ENCODE measurements around the gene NANOS3. TPM values are rescaled to one million over a fixed set of nuclear protein-coding genes. Genes with fewer than 3 reads are reported as not detected.

Gene NANOS3
- total and polyA plus RNA-seq, 10 of the 15 experiments (the other 5 are each of a cell fraction or from before 2014, with no cell fraction given) = 0.31 to 1.7 (median 0.81) TPM

GRCh38 chr19:13872339-13872694 is 4.6 kb upstream of the NANOS3 start:
- H3K27me3 ChIP-seq (replicated peaks in 1 of 2; ENCODE audit: control insufficient read depth in 2 of 2, insufficient read depth in 2 of 2, low read length in 1 of 2) = no peaks in the 10 kb centered on the region
- no peaks in the 10 kb centered on the region for H4K20me1 ChIP-seq (ENCODE audit: control insufficient read depth, insufficient read depth)
- CTCF ChIA-PET = interaction anchor here (1.1 to 1.8 kb wide), 3 partner anchors 10 to 98 kb away, joined by 3 to 12 read pairs (median 3); partner anchors contain the start of gene C19orf53
- H3K27ac ChIP-seq (ENCODE audit: control insufficient read depth, insufficient read depth) = no peak overlapping the region
- in situ Hi-C loops (cut with MboI) (no loop called here), intact Hi-C loops (cut with micrococcal nuclease; ENCODE audit: unreplicated experiment) (no loop called here)
- no peak for TF ChIP-seq RBBP5 (conservative IDR thresholded peaks at IDR 0.05)
- TF ChIP-seq BCL11A (IDR thresholded peaks at IDR 0.05; ENCODE audit: low read depth, low read length) = no peak
- no peak for TF ChIP-seq MYC (IDR thresholded peaks at IDR 0.05; ENCODE audit: insufficient read depth, insufficient read length, insufficient replicate concordance, low read length, severe bottlenecking)
- TF ChIP-seq TBL1XR1 (IDR thresholded peaks at IDR 0.05; ENCODE audit: low read depth, low read length) = no peak
- WGBS (ENCODE audit: insufficient coverage, insufficient replicate concordance, low lambda C conversion rate, missing lambda C conversion rate) = 35% methylated on average over 5 of the region's 5 CpGs
- no peaks in the 10 kb centered on the region for H3K9me3 ChIP-seq (replicated peaks; ENCODE audit: control insufficient read depth, insufficient read depth, low read length)
- DNase-seq (ENCODE audit: low read depth, low spot score) (no peak), FAIRE-seq (no peak), ATAC-seq (no peak)
- H3K4me2 ChIP-seq (ENCODE audit: control insufficient read depth, insufficient read depth) = no peak overlapping the region
- no peaks in the 10 kb centered on the region for H3K4me1 ChIP-seq (ENCODE audit: control insufficient read depth, insufficient read depth, low read length)
- RAD21 ChIA-PET (ENCODE audit: unreplicated experiment) = interaction anchor here (0.6 to 3.1 kb wide), 7 partner anchors 10 to 707 kb away, joined by 3 to 13 read pairs (median 4); no protein-coding TSS in a partner anchor
- POLR2A ChIA-PET = interaction anchor here (0.6 to 0.8 kb wide), 4 partner anchors 10 to 244 kb away, joined by 3 to 5 read pairs (median 4); no protein-coding TSS in a partner anchor
- no peaks in the 10 kb centered on the region for H3K36me3 ChIP-seq (ENCODE audit: control insufficient read depth in 2 of 2, insufficient read depth in 2 of 2, low read length in 1 of 2)
- BruUV-seq (replicated peaks) = no TSS peak
- H3K79me2 ChIP-seq (ENCODE audit: control insufficient read depth, insufficient read depth, low read length) = no peaks in the 10 kb centered on the region
- H3K4me3 ChIP-seq = no peak overlapping the region; the same call in 1 of the 2 replicates
- SMC1A ChIA-PET (ENCODE audit: uncharacterized antibody, unreplicated experiment) = interaction anchor here (0.9 to 1.8 kb wide), 4 partner anchors 188 to 274 kb away, joined by 3 to 4 read pairs (median 3); no protein-coding TSS in a partner anchor
- no peak overlapping the region for H3K9ac ChIP-seq (ENCODE audit: control insufficient read depth, insufficient read depth, low read length)
- no peak overlapping the region for H2AFZ ChIP-seq (ENCODE audit: control insufficient read depth, low read depth, low read length)

GRCh38 chr19:13872695-13873389 is 4.1 kb upstream of the NANOS3 start:
- Histone ChIP-seq H3K79me2 (ENCODE audit: control insufficient read depth, insufficient read depth, low read length) (no peaks in the 10 kb centered on the region), H3K4me1 (ENCODE audit: control insufficient read depth, insufficient read depth, low read length) (no peaks in the 10 kb centered on the region), H3K9ac (ENCODE audit: control insufficient read depth, insufficient read depth, low read length) (no peak overlapping the region), H3K4me2 (ENCODE audit: control insufficient read depth, insufficient read depth) (peak overlapping the region; percentile 48; the same call in 1 of the 2 replicates), H2AFZ (ENCODE audit: control insufficient read depth, low read depth, low read length) (peak overlapping the region; percentile 44), H3K4me3 (peak overlapping the region; percentile 47), H3K27ac (ENCODE audit: control insufficient read depth, insufficient read depth) (no peak overlapping the region), H3K36me3 (ENCODE audit: control insufficient read depth in 2 of 2, insufficient read depth in 2 of 2, low read length in 1 of 2) (no peaks in the 10 kb centered on the region), H3K9me3 (replicated peaks; ENCODE audit: control insufficient read depth, insufficient read depth, low read length) (no peaks in the 10 kb centered on the region), H3K27me3 (replicated peaks in 1 of 2; ENCODE audit: control insufficient read depth in 2 of 2, insufficient read depth in 2 of 2, low read length in 1 of 2) (no peaks in the 10 kb centered on the region), H4K20me1 (ENCODE audit: control insufficient read depth, insufficient read depth) (no peaks in the 10 kb centered on the region)
- ChIA-PET CTCF (interaction anchor here (0.6 to 3.1 kb wide), 3 partner anchors 10 to 98 kb away, joined by 3 to 13 read pairs (median 3); partner anchors contain the start of gene C19orf53), RAD21 (ENCODE audit: unreplicated experiment) (interaction anchor here (0.6 to 3.1 kb wide), 7 partner anchors 10 to 708 kb away, joined by 3 to 13 read pairs (median 4); no protein-coding TSS in a partner anchor), POLR2A (interaction anchor here (0.6 to 1.0 kb wide), 4 partner anchors 10 to 243 kb away, joined by 3 to 5 read pairs (median 3); no protein-coding TSS in a partner anchor), SMC1A (ENCODE audit: uncharacterized antibody, unreplicated experiment) (interaction anchor here (1.0 to 1.5 kb wide), 2 partner anchors 204 to 275 kb away, joined by 3 read pairs; no protein-coding TSS in a partner anchor)
- FAIRE-seq (no peak), DNase-seq (ENCODE audit: low read depth, low spot score) (no peak), ATAC-seq (peak; percentile 78)
- in situ Hi-C loops (cut with MboI) = no loop called here
- 6% methylated on average over 31 of the region's 45 CpGs for WGBS (ENCODE audit: insufficient coverage, insufficient replicate concordance, low lambda C conversion rate, missing lambda C conversion rate)
- intact Hi-C loops (cut with micrococcal nuclease; ENCODE audit: unreplicated experiment) = no loop called here
- no TSS peak for BruUV-seq (replicated peaks)
- no peak for TF ChIP-seq SIX5 (IDR thresholded peaks at IDR 0.05; ENCODE audit: low read depth, low read length, severe bottlenecking)
- TF ChIP-seq, protein P1, sequence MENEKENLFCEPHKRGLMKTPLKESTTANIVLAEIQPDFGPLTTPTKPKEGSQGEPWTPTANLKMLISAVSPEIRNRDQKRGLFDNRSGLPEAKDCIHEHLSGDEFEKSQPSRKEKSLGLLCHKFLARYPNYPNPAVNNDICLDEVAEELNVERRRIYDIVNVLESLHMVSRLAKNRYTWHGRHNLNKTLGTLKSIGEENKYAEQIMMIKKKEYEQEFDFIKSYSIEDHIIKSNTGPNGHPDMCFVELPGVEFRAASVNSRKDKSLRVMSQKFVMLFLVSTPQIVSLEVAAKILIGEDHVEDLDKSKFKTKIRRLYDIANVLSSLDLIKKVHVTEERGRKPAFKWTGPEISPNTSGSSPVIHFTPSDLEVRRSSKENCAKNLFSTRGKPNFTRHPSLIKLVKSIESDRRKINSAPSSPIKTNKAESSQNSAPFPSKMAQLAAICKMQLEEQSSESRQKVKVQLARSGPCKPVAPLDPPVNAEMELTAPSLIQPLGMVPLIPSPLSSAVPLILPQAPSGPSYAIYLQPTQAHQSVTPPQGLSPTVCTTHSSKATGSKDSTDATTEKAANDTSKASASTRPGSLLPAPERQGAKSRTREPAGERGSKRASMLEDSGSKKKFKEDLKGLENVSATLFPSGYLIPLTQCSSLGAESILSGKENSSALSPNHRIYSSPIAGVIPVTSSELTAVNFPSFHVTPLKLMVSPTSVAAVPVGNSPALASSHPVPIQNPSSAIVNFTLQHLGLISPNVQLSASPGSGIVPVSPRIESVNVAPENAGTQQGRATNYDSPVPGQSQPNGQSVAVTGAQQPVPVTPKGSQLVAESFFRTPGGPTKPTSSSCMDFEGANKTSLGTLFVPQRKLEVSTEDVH (IDR thresholded peaks at IDR 0.05; ENCODE audit: low read depth, partially characterized antibody) = no peak
- no peak for TF ChIP-seq SUPT20H (IDR thresholded peaks at IDR 0.05; ENCODE audit: borderline replicate concordance, control insufficient read depth, low read depth, low read length)
- TF ChIP-seq NR2C2 (IDR thresholded peaks at IDR 0.05; ENCODE audit: borderline replicate concordance, control insufficient read depth, insufficient read length, low read depth) = no peak
- TF ChIP-seq BHLHE40 (IDR thresholded peaks at IDR 0.05; ENCODE audit: borderline replicate concordance in 1 of 2, low read depth in 2 of 2, low read length in 1 of 2) = peak in 1 of 2 experiments; percentile 54; a peak in 1 of 4 replicates
